Mesenteric fat pad (tissue), 1 donor: ENCODE data around the gene FUT2. TPM values are rescaled to one million over a fixed set of nuclear protein-coding genes. Genes with fewer than 3 reads are reported as not detected.

Source experiments
- DNase-seq: peaks from one replicate; pipeline ENCODE4 v3.0.0-alpha.2; 2020; ENCODE audit warnings: low spot score
- total RNA-seq: library from RNA; stranded (reverse); fragmentation: NEBNext Ultra II Directional; extraction: Animal tissue kit (Norgen Biotek cat#: 25700); gene quantifications from one replicate; pipeline ENCODE4 v1.2.1, GENCODE V29; 2021
- donor health status: DM: yes; HTN: yes; CAD: no.

FUT2 gene
- total RNA-seq, 1 donor from 2014 or later: 0.19 TPM

DNA sequence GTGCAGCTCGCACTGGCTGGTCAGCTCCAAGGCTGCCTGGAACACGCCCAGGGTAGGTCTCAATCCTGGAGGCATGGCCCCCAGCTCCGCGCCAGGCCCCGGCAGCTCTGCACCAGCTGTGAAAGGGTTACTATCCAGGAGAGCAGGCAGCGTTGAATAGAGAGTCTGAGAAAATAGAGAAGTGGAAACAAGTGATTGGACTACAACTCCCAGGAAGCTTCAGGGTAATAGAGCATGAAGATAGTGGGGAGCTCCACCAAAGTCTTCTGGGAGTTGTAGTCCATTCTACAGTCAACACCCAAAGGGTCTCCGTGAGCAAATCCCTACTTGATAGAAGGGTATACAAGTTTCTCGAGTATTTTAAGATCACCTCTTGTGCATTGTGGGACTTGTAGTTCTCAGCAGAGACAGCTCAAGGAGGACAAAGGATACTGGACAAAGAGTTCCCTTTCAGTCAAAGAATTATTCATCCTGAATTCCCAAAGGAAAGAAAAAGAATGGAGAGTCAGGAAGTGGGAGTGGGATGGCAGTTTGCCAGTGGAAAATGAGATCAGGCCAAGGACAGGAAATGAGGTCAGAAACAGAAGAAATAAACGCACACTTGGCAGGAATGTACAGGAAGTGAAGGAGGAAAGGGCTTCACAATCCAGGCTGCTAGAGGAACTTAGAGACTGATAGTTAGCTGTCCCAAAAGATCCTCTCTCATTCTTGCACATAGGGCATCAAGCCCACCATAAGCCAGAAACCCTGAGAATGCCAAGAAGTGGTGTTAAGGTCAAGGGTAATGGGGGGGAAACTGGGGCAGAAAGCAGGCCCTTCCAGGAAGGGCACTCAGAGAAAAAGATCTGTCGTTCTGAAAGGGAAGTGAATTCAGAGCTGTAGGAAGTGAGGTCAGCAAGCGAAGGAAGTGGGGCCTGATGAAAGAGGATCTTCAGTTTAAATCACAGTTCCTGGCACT is 29.3 kb downstream of the FUT2 start:
- DNase-seq: no peak

DNA sequence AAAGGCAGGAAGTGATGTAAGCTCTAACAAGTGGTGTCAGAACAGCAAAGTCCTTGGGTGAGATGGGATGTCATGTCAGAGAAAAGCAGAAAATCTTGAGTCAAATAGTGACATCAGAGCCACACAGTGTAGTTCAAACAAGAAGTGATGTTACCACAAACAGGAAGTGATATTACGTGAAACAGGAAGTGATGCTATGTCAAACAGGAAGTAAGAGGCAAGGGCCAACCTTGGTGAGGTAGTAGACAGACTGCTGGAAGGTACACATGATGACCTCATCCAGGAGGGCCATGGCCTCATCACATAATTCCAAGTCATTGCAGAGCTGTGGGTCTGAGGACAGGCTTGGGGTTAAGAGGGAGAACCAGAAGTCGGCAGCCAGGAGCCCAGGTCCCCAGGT is 30.8 kb downstream of the FUT2 start:
- no peak for DNase-seq

DNA sequence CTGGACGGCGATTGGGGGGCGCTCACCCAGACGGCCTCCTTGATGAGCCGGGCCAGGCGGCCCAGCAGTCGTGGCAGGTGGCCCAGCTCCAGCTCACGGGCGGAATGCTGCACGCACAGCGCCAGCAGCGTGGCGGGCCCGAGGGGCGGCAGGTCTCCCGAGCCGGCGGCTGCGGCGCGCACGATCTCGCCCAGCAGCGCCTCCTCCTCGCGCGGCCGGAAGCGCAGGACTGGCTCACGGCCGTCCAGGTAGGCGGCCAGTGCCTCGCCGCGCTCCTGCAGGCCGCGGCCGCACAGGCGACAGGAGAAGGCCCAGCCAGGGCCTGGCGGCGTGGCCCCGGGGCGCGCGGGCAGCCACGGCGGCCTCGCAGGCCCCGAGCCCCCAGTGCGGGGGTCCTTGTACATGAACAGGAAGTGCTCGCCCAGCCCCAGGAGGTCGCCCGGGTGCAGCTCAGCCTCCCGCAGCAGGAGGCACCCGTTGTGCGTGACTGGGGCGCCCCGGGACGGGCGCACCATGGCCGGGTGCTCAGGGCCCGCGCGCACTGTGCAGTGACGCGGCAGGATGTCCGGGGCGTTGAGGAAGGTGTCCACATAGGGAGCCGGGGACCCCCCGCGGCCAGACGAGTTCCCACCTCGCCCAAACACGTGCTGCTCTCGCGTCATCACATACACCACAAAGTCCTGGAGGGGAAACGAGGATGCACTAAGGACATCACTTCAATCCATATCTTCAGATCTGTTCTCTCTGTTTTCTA is 33.3 kb downstream of the FUT2 start:
- DNase-seq: no peak

DNA sequence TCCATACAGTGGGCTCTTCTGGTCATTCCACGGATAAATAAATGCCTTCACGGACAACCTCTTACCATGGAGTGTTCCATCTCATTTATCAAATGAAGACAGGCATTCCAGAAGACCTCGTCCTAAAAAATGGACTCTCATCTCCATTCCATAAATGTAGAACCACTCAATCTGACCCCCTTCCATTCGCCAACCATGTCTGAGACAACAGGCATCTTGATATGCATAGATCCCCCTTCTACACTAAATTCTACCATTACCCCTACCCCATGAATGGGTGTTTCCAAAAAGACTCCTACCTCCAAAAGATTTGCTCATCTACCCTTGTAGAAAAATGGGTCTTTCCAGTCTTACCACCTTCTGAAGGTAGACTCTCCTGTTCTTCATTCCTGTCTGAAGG is 35.7 kb downstream of the FUT2 start:
- no peak for DNase-seq

DNA sequence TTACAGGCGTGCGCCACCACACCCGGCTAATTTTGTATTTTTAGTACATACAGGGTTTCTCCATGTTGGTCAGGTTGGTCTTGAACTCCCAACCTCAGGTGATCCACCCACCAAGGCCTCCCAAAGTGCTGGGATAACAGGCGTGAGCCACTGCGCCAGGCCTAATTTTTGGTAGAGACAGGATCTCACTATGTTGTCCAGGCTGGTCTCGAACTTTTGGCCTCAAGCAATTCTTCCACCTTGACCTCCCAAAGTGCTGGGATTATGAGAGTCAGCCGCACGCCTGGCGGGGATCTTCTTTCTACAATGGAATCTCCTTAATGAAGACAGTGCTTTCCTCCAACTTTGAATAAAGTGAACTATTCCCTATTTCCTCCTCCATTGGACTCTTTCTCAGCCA is 38.9 kb downstream of the FUT2 start:
- DNase-seq: no peak

DNA sequence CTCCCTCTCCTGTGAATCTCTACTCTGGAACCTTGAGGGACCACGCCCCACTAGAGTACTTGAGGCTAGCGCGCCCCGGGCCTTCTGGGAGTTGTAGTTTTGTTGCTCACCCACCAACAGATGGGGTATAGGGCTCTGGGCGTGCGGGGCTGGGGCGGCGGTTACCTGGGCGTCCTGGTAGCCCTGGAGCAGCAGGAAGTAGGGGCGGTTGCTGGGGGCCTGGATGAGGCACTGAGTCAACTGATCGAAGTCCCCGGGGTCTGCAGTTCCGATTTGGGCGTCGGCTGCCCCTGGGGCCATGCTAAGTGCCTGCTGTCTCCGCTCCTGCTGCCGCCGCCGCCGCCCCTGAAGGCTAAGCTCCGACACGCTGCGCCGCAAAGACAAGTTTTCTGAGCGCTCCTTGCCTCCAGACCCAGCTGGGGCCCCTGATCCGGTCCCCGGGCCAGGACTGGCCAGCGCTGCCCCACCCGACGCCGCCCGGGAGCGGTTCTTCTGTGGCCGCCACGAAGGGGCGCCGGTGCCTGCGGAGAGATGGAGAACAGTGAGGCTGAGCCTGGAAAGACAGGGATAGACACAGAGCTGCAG is 39.4 kb downstream of the FUT2 start:
- no peak for DNase-seq

DNA sequence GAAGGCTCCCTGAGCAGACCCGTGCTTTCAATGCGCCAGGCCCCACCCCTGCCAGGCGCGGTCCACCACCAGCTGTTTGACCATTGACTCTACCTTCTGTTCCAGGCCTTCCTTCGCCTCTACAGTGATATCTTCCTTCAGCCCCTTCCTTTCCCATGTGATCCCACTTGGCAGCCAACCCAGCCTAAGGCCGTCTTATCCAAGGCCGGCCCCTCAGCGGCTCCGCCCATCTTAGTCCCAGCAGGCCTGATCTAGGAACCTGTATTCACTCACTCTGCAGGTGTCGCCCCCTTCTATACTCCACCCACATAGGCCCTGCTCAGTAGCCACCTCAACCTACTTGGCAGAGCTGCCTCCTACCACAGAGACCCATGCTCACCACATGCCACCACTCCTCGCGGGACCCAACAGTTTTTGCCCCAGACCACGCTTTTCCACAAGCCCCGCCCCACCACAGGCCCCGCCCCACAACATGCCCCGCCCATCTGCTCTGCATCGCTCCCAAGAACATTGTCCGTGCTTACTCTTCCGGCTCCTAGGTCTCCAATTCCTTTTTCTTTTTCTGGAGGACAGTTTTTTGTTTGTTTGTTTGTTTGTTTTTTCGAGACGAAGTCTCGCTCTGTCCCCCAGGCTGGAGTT is 41.7 kb downstream of the FUT2 start:
- no peak for DNase-seq

DNA sequence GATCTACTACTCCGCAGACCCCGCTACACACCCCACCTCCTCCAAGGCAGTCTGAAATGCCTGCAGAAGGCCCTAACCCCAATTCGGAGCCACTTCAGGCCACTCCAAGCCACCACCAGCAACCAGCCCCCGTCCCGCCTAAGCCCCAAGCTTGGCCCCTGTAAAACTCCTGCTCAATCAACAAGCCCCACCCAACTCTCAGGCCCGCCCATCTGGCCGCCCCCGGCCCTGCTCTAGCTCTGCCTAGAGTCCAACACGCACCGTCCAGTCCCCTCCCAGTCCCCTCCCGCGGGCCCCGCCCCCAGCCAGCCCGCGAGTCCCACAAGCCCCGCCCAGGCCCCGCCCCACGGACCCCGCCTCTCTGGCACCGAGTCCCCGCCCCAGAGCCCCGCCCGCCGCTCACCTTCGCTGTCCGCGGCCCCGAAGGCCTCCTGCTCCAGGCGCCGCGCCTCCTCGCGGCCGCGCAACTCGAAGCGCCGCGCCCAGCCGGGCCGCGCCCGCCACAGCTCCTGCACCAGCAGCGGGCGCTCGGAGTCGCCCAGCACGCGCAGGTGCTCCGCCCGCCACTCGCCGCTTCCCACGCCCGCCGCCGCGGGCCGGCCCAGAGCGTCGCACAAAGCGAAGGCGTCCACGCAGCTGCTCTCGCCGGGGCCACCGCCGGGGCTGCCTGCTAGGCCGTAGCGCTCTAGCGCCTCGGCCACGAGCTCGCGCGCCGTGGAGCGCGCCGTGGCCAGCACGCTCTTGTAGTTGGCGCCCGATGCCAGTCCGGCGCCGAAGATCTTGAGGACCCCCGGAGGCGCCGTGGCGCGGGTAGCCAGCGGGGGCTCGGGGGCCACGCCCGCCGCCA is 43.0 kb downstream of the FUT2 start:
- peak; percentile 95 for DNase-seq

DNA sequence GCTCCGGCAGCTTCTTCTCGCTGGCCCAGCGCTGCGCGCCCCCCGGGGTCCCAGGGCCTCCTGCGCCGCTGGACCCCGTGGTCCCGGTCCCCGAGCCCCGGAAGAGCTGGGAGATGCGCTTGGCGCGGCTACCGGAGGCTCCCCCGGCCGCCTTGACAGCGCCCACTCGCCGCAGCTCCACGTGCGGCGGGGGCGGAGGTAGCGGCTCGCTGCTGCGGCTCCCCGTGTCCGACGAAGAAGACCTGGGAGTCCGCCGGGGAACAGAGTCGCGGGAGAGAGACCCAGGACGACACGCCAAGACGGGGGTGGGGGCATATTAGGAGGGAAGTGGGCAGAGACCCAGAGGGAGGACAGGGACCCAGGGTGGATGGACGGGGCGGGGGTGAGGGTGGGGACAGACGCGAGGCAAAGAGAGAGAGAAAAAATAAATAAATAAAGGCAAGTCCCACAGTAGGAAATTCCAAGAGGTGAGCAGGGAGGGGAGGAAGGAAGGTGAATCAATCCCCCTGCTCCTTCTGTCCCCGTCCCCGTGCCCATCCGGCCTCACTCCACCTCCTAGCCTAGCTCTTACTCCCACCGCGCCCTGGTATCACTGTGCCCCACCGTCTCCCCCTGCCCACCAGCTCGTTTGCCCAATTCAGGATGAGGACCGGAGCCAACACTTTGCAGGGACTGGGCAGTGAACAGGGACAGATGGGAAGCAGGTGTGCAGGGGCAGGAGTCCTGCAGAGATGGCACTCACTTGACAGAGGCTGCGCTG is 43.8 kb downstream of the FUT2 start:
- DNase-seq: no peak

DNA sequence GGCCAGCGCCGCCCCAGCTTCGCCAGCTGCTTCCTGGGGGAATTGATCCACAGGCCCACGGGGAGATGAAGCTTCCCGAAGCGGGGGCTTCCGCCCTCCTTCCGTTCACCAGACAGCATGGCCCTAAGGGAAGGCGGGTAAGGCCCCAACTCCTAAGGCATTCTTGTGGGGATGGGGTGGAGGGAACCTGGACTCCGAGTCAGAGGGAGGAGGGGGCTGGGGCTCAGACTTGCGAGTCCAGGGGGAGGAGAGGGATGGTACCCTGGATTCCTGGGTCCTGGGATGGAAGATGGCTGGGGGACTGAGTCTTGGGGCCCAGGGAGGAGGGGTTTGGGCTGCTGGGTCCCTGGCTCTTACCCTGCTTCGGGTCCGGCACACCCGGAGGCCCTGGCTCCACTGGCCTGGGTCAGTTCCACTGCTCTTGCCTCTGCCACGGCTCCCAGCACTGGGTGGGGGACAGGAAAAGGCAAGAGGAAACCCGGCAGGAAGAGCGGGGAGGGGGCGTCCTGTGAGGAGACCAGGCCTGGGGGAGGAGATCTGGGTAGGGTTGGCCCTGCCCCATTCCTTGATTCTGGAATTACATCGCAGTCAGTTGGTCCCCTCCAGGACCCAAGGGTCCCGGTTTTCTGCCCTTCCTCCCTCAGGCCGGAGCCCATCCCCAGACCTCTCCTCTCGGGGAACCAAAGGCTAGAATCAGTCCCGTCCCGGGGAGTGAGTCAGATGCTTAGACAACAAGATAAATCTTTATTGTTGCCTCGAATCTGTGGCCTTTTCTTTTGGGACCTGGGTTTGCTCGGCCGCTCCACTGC is 44.6 kb downstream of the FUT2 start, which contains the start of gene RASIP1:
TSS of gene RASIP1 (minus strand) at position 447 of the 809 bp plus-strand sequence. CDS start at position 119, 328 bp downstream.
- no peak for DNase-seq

DNA sequence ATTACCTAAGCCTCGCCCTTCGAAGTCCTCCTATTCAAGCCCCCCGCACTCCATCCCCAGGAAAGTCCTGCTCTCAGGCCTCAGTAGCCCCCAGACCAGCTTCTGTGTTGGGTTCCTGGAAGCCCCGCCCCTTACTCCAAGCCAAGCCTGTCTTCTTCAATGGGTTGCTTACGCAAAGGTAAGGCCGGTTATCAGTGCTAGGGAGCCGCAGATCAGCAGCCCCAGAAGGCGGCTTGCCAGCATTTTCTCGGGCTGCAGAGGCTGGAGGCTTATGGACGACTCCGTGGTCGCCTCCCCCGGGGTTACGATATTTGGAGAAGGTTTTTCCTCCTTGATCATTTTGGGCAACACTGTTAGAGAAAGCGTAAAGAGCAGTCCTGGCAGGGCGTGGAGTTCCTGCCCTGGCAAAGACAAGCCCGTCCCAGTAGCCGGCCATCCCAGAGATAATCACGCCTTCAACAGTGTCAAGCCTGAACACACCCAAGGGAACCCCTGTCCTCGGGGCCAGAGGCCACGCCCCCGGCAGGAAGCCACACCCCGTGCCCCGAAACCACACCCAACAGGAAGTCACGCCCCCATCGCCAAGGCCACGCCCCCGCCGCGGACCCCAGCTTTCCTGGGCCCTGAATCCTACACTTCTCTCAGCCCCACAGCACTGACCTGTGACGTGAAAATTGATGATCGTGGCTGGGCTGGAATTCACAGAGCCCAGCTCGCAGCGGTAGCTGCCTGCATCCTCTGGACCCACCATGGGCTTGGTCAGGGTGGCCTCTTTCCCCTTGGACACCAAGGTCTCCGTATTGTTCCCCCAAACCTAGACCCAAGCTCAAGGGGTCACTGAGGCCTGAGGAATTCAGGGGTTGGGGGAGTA is 45.6 kb downstream of the FUT2 start:
- no peak for DNase-seq

DNA sequence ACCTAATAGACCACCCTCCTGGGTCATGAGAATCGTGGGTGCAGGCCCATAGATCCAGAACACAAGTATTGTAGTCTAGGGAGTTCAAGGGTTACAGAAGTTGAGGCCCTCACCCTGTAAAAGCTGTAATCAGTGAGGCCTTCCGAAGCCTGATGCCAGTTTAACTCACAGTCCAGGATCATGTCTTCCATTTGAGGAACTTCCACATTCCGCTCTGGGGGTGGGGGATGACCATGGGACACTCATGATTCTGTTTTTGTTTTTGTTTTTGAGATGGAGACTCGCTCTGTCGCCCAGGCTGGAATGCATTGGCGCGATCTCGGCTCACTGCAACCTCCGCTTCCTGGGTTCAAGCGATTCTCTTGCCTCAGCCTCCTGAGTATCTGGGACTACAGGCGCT is 46.3 kb downstream of the FUT2 start:
- DNase-seq: no peak

DNA sequence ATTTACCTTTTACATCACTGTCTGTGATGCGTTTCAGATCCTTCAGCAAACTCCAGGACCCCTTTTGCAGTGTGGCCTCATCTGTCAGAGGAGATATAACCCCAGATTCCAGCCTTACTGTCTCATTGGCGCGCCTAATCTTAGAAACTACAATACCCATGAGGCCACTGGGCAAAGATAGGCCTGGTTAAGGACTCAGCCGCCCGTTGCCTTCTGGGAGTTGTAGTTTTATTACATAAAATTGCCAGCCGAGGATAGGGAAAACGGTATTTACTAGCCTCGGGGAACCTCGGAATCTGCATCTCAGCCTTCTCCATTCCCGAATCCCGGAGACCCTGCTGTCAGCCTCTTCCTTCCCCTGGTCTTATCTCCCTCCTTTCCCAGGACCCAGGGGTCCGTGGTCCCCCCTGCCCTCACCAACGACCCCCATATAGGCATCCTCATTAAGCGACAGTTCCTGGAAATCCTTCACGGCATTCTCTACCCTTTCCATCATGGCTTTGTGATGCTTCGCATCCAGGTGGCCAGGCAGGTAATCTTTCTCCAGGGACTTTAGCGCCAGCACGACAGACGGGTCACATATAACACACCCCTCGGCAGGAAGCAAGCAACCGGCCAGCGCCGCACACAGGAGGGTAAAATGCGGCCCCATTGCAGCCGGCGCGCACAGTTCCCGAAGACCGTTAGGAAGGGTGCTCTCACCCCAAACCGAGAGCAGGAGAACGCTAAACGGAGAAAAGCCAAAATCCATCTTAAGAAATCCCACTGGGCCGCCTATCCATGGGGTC is 49.6 kb downstream of the FUT2 start:
- no peak for DNase-seq

DNA sequence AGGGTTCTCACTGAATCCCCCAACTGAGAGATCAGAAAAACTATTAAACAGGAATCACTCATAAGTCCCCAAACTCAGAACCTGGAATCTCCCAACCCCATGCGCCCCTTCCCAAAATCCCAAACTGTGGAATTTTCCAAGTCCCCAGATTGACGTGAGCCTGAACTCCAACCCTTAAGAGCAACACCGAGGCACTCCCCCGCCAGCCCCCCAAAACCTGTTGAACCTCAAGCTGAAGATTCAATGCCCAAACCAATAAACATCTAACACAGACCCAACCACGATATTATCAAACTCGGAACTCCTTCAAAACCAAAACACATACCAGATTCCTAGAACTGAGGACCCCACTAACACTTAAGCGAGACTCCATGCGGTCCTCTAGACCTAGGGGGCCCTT is 50.3 kb downstream of the FUT2 start:
- no peak for DNase-seq

DNA sequence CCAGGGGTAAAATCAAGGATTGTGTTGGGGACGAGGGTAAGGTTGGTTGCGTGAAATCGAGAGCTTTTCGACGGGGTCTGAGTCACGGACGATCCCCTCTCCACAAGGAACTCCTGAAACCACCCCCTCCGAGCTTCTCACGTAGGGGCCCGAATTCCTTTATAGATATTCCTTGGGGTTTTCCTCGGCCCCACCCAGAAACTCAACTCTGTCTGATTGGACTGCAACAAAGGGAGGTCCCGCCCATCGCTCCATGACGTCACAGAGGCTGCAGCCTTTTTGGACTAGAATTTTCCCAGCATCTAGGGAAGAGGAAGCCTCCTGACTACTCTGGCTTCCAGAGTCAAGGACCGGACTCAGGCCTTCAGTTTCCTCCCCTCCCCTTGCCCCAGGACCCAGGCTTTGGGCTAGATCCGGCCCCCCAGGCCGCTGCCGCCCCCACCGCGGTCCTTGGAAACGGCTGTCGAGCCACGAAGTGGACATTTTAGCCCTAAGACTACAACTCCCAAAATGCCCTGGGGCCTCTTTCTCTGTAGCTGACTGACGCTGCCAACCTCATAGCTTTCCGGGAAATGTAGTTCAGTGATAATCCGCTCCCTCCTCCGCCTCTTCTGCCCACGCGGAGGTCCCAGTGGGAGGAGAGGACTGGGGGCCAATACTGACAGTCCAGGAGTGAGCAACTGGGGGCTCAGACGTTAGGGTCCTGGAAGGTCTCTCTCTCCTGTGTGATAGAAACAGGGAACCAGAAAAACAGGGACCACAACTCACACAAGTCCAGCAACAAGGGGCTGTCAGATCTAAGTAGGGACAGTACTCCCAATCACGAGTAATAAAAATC is 51.2 kb downstream of the FUT2 start, which contains the start of gene IZUMO1:
TSS of gene IZUMO1 (minus strand) at position 172 of the 838 bp plus-strand sequence. CDS start 1,050 bp downstream, outside the sequence.
- no peak for DNase-seq
